ENCODE results near the gene FGF9. TPM values are rescaled to one million over a fixed set of nuclear protein-coding genes. Genes with fewer than 3 reads are reported as not detected.

FGF9 gene
- total RNA-seq, 1 experiment from 2014 or later = not detected

DNA sequence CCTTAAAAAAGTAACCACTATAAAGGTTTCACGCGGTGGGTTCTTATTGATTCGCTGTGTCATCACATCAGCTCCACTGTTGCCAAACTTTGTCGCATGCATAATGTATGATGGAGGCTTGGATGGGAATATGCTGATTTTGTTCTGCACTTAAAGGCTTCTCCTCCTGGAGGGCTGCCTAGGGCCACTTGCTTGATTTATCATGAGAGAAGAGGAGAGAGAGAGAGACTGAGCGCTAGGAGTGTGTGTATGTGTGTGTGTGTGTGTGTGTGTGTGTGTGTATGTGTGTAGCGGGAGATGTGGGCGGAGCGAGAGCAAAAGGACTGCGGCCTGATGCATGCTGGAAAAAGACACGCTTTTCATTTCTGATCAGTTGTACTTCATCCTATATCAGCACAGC is 30.6 kb downstream of the FGF9 start:
- Histone ChIP-seq H3K36me3 (ENCODE audit: low read depth, low read length) (no peaks in the 10 kb centered on the region), H3K27ac (ENCODE audit: low read length) (no peak overlapping the region), H3K9me3 (ENCODE audit: low read length) (no peaks in the 10 kb centered on the region), H3K4me3 (ENCODE audit: low read length) (no peak overlapping the region), H3K4me2 (ENCODE audit: low read length) (no peak overlapping the region), H3K9me2 (replicated peaks; ENCODE audit: low read length) (no peaks in the 10 kb centered on the region), H3K79me2 (ENCODE audit: low read length) (no peaks in the 10 kb centered on the region), H3K27me3 (ENCODE audit: low read length) (peaks cover 30% of the 10 kb centered on the region), H2AFZ (ENCODE audit: low read length) (no peak overlapping the region), H3K4me1 (ENCODE audit: insufficient read depth, low read length) (peaks cover 11% of the 10 kb centered on the region), H3K9ac (ENCODE audit: low read length) (no peak overlapping the region), H4K20me1 (ENCODE audit: low read length) (no peaks in the 10 kb centered on the region), H3F3A (ENCODE audit: low read length, unreplicated experiment) (no peaks in the 10 kb centered on the region)
- POLR2A ChIA-PET (ENCODE audit: unreplicated experiment) = no interaction called here
- CTCF ChIA-PET = no interaction called here
- DNase-seq (no peak), ATAC-seq (no peak)
- intact Hi-C loops (cut with micrococcal nuclease) = no loop called here
- BruUV-seq (replicated peaks) = no TSS peak
- TF ChIP-seq EZH2 (IDR thresholded peaks at IDR 0.05; ENCODE audit: low read length, unreplicated experiment) (no peak), CTCF (conservative IDR thresholded peaks at IDR 0.05; ENCODE audit: low read depth, low read length) (no peak), EZH2phosphoT487 (IDR thresholded peaks at IDR 0.05; ENCODE audit: borderline replicate concordance, low read length) (no peak)

DNA sequence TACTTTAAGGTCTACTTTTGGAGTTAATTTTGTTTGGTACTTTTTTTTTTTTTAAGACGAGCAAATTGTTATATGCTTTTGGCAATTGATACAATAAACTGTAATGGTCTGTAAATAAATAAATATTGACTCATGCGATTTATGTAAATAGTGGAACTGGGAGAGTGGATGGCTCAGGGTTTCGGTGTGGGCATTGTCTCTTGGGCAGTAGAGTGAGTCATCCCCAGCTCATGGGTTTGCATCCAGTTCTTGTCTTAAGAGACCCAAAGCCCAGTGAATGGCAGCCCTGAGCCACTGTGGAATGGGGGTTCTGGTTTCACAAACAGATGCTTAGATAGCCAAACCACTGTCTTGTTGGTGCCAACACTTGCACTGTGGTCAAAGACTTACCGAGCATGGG is 33.0 kb downstream of the FGF9 start:
- Histone ChIP-seq H3K27me3 (ENCODE audit: low read length) (peaks cover 39% of the 10 kb centered on the region), H3K9ac (ENCODE audit: low read length) (no peak overlapping the region), H3K9me2 (replicated peaks; ENCODE audit: low read length) (no peaks in the 10 kb centered on the region), H3K79me2 (ENCODE audit: low read length) (no peaks in the 10 kb centered on the region), H3K27ac (ENCODE audit: low read length) (no peak overlapping the region), H3K9me3 (ENCODE audit: low read length) (no peaks in the 10 kb centered on the region), H2AFZ (ENCODE audit: low read length) (no peak overlapping the region), H3K4me2 (ENCODE audit: low read length) (peak overlapping the region; percentile 18; the same call in 1 of the 2 replicates), H3K4me3 (ENCODE audit: low read length) (no peak overlapping the region), H4K20me1 (ENCODE audit: low read length) (no peaks in the 10 kb centered on the region), H3K36me3 (ENCODE audit: low read depth, low read length) (no peaks in the 10 kb centered on the region), H3K4me1 (ENCODE audit: insufficient read depth, low read length) (peaks cover 11% of the 10 kb centered on the region), H3F3A (ENCODE audit: low read length, unreplicated experiment) (no peaks in the 10 kb centered on the region)
- TF ChIP-seq CTCF (conservative IDR thresholded peaks at IDR 0.05; ENCODE audit: low read depth, low read length) (no peak), EZH2 (IDR thresholded peaks at IDR 0.05; ENCODE audit: low read length, unreplicated experiment) (no peak), EZH2phosphoT487 (IDR thresholded peaks at IDR 0.05; ENCODE audit: borderline replicate concordance, low read length) (no peak)
- intact Hi-C loops (cut with micrococcal nuclease) = no loop called here
- peak; percentile 95 for ATAC-seq
- CTCF ChIA-PET = no interaction called here
- POLR2A ChIA-PET (ENCODE audit: unreplicated experiment) = no interaction called here
- BruUV-seq (replicated peaks) = no TSS peak
- peak; percentile 71 for DNase-seq

- no peaks in the 10 kb centered on the region for H4K20me1 ChIP-seq (ENCODE audit: low read length)
- H3K27me3 ChIP-seq (ENCODE audit: low read length) = peaks cover 16% of the 10 kb centered on the region
- H3K9ac ChIP-seq (ENCODE audit: low read length) = no peak overlapping the region
- ChIA-PET CTCF (no interaction called here), POLR2A (ENCODE audit: unreplicated experiment) (no interaction called here)
- ATAC-seq (no peak), DNase-seq (no peak)
- no TSS peak for BruUV-seq (replicated peaks)
- TF ChIP-seq EZH2phosphoT487 (IDR thresholded peaks at IDR 0.05; ENCODE audit: borderline replicate concordance, low read length) (no peak), EZH2 (IDR thresholded peaks at IDR 0.05; ENCODE audit: low read length, unreplicated experiment) (no peak), CTCF (conservative IDR thresholded peaks at IDR 0.05; ENCODE audit: low read depth, low read length) (no peak)
- no peak overlapping the region for H3K4me2 ChIP-seq (ENCODE audit: low read length)
- no peak overlapping the region for H3K4me3 ChIP-seq (ENCODE audit: low read length)
- H3F3A ChIP-seq (ENCODE audit: low read length, unreplicated experiment) = no peaks in the 10 kb centered on the region
- no peaks in the 10 kb centered on the region for H3K9me3 ChIP-seq (ENCODE audit: low read length)
- H3K9me2 ChIP-seq (replicated peaks; ENCODE audit: low read length) = no peaks in the 10 kb centered on the region
- H3K27ac ChIP-seq (ENCODE audit: low read length) = no peak overlapping the region
- intact Hi-C loops (cut with micrococcal nuclease) = no loop called here
- H3K36me3 ChIP-seq (ENCODE audit: low read depth, low read length) = no peaks in the 10 kb centered on the region
- peaks cover 11% of the 10 kb centered on the region for H3K4me1 ChIP-seq (ENCODE audit: insufficient read depth, low read length)
- H3K79me2 ChIP-seq (ENCODE audit: low read length) = no peaks in the 10 kb centered on the region
- H2AFZ ChIP-seq (ENCODE audit: low read length) = no peak overlapping the region
Observed at GRCh38 chr13:21707586-21707985, 36.7 kb downstream of the FGF9 start.
